Natural killer cell (primary cell): Measurements from ENCODE around the gene GADL1. TPM values are rescaled to one million over a fixed set of nuclear protein-coding genes. Genes with fewer than 3 reads are reported as not detected.

Source experiments
- ATAC-seq, 3 donors: fragments of 150-1000 bp in 2 of 3; fragments of 200-7000 bp in 1 of 3; cut with Tn5 transposase; 1 replicate in 1 of 3; 2 replicates in 2 of 3; pipeline ENCODE4 v1.10.0; 2021; ENCODE audit warnings: mild to moderate bottlenecking in 2 of 3, moderate library complexity in 2 of 3
- DNase-seq, 2 donors: peaks; one replicate each; pipeline versions ENCODE4 v3.0.0 to v3.0.0-alpha.2; 2013 to 2021; ENCODE audit warnings: mixed read lengths in 1 of 2
- H3K27ac ChIP-seq: one replicate; pipeline ENCODE4 v1.5.1; 2013; ENCODE audit warnings: mild to moderate bottlenecking, low read length
- H3K27me3 ChIP-seq: one replicate; pipeline ENCODE4 v1.6.1; 2013; ENCODE audit warnings: low read length; ENCODE audit not compliant: control insufficient read depth, insufficient read depth
- H3K36me3 ChIP-seq: one replicate; pipeline ENCODE4 v1.6.1; 2013; ENCODE audit warnings: low read length; ENCODE audit not compliant: control insufficient read depth, insufficient read depth
- H3K4me1 ChIP-seq: one replicate; pipeline ENCODE4 v1.6.1; 2013; ENCODE audit warnings: low read length; ENCODE audit not compliant: control insufficient read depth, insufficient read depth
- H3K4me3 ChIP-seq: one replicate; pipeline ENCODE4 v1.5.1; 2013; ENCODE audit warnings: low read length
- H3K9me3 ChIP-seq: one replicate; pipeline ENCODE4 v1.6.1; 2013; ENCODE audit warnings: low read length; ENCODE audit not compliant: control insufficient read depth, insufficient read depth
- H3K27ac Mint-ChIP-seq, 2 donors: one replicate each; pipeline ENCODE4 v1.8.0; 2022; ENCODE audit warnings: mild to moderate bottlenecking in 2 of 2, mixed read lengths in 2 of 2, moderate library complexity in 1 of 2
- H3K27me3 Mint-ChIP-seq, 2 donors: one replicate each; pipeline ENCODE4 v1.8.0; 2022; ENCODE audit warnings: low read depth in 2 of 2, mixed read lengths in 2 of 2
- H3K36me3 Mint-ChIP-seq: one replicate; pipeline ENCODE4 v1.8.0; 2022; ENCODE audit warnings: mixed read lengths
- H3K4me1 Mint-ChIP-seq, 2 donors: one replicate each; pipeline ENCODE4 v1.8.0; 2022; ENCODE audit warnings: mixed read lengths in 2 of 2
- H3K4me3 Mint-ChIP-seq: one replicate; pipeline ENCODE4 v1.8.0; 2022; ENCODE audit warnings: mild to moderate bottlenecking, moderate library complexity, mixed read lengths
- H3K9me3 Mint-ChIP-seq, 2 donors: one replicate each; pipeline ENCODE4 v1.8.0; 2022; ENCODE audit warnings: mixed read lengths in 2 of 2
- WGBS: methylation state at CpG from one replicate; pipeline ENCODE4 v1.1.7; 2013; ENCODE audit warnings: missing lambda C conversion rate; ENCODE audit not compliant: insufficient coverage; 5-methylcytosine and 5-hydroxymethylcytosine counted together
- intact Hi-C: fragments of 100-400 bp; cut with micrococcal nuclease; formaldehyde crosslinking; loops from one replicate; pipeline ENCODE4 v1.14.2; 2022
- total RNA-seq, 4 donors: library from RNA; stranded (reverse); fragments of 120-200 nt in 1 of 4; gene quantifications; one replicate each; pipeline versions ENCODE4 v1.2.3 to v1.2.4, GENCODE V29; 2013 to 2022
- TF ChIP-seq, protein P1 (sequence below): fragments of 200-600 bp; IDR thresholded peaks from one replicate; pipeline ENCODE4 v1.8.0; 2022; ENCODE audit warnings: antibody characterized with exemption

The GADL1 gene
- total RNA-seq, 3 donors from 2014 or later (not counting 1 experiment from before 2014, with no cell fraction given), result not detected

DNA sequence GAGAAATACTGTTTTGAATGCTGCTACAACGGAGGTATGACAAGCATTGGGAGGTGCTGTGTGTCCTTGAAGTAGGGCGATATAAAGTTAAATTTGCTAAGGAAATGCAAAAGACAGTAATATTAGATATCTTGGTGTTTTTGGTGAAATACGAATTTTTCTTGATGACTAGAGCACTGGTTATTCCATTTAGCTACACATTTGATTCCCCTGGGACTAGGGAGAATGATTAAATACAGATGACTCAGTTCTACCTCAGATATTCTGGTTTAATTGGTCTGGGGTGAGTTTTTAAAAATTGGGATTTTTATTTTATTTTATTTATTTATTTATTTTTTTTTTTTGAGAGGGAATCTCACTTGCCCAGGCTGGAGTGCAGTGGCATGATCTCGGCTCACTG is 18.7 kb upstream of the GADL1 start:
- H3K4me3 Mint-ChIP-seq, result no peak overlapping the region
- no peaks in the 10 kb centered on the region for H3K4me1 Mint-ChIP-seq
- no peaks in the 10 kb centered on the region for H3K27me3 ChIP-seq
- WGBS, result 86% methylated on average over 3 of the region's 4 CpGs
- H3K9me3 ChIP-seq, result no peaks in the 10 kb centered on the region
- H3K4me3 ChIP-seq, result no peak overlapping the region
- peaks cover 0 to 7% of the 10 kb centered on the region in 2 donors for H3K27me3 Mint-ChIP-seq
- no peak for DNase-seq
- H3K4me1 ChIP-seq, result no peaks in the 10 kb centered on the region
- no peak for ATAC-seq
- intact Hi-C loops, result no loop called here
- no peaks in the 10 kb centered on the region for H3K9me3 Mint-ChIP-seq
- no peak overlapping the region for H3K27ac Mint-ChIP-seq
- H3K36me3 ChIP-seq, result no peaks in the 10 kb centered on the region
- no peaks in the 10 kb centered on the region for H3K36me3 Mint-ChIP-seq
- no peak overlapping the region for H3K27ac ChIP-seq
- TF ChIP-seq, protein P1, sequence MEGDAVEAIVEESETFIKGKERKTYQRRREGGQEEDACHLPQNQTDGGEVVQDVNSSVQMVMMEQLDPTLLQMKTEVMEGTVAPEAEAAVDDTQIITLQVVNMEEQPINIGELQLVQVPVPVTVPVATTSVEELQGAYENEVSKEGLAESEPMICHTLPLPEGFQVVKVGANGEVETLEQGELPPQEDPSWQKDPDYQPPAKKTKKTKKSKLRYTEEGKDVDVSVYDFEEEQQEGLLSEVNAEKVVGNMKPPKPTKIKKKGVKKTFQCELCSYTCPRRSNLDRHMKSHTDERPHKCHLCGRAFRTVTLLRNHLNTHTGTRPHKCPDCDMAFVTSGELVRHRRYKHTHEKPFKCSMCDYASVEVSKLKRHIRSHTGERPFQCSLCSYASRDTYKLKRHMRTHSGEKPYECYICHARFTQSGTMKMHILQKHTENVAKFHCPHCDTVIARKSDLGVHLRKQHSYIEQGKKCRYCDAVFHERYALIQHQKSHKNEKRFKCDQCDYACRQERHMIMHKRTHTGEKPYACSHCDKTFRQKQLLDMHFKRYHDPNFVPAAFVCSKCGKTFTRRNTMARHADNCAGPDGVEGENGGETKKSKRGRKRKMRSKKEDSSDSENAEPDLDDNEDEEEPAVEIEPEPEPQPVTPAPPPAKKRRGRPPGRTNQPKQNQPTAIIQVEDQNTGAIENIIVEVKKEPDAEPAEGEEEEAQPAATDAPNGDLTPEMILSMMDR, result no peak

DNA sequence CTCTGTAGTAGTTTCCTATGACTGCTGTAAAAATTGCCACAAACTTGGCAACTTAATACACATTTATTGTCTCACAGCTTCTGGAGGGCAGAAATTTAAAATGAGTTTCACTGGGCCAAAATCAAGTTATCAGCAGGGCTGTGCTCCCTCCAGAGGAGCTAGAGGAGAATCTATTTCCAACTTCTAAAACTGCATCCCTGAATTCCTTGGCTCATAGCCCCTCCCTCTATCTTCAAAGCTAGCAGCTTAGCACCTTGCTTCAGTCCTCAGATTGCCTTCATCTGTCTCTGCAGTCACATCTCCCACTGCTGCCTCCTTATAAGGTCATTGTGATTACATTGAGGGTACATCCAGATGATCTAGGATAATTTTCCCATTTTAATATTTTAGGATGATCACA is 17.8 kb upstream of the GADL1 start:
- Histone ChIP-seq H3K36me3 (no peaks in the 10 kb centered on the region), H3K9me3 (no peaks in the 10 kb centered on the region), H3K4me3 (no peak overlapping the region), H3K27ac (no peak overlapping the region), H3K4me1 (no peaks in the 10 kb centered on the region), H3K27me3 (no peaks in the 10 kb centered on the region)
- no peak overlapping the region for H3K4me3 Mint-ChIP-seq
- DNase-seq (no peak), ATAC-seq (no peak)
- no peak overlapping the region for H3K27ac Mint-ChIP-seq
- no peaks in the 10 kb centered on the region for H3K36me3 Mint-ChIP-seq
- H3K27me3 Mint-ChIP-seq, result peaks cover 0 to 7% of the 10 kb centered on the region in 2 donors
- H3K4me1 Mint-ChIP-seq, result no peaks in the 10 kb centered on the region
- intact Hi-C loops, result no loop called here
- H3K9me3 Mint-ChIP-seq, result no peaks in the 10 kb centered on the region
- TF ChIP-seq, protein P1, result no peak

DNA sequence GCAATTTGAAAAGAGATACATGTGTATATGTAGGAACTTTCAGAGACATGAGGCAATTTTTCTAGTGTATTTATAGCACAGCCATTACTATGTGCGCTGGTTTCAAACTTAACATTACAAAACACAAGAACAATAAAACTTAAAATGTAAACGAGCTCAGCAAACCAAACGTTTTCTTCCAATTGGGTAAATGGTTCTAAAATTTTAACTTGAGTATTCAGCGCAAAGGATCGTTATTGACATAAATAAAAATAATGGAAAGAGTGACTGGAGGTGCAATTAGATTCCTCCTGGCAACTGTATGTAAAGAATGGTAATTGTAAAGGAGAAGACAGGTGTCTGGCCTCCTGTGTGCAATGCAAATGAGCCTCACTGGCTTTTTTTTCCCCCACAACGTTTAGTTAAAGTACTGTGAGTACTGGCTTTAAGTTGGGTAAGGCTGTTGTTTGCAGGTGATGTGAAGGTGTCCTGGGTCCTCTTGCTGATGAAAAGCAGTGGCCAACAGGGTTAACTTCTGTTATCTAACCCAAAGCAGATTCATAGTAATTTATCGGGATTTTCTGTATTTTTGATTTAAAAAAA is 14.1 kb upstream of the GADL1 start:
- Histone ChIP-seq H3K27me3 (no peaks in the 10 kb centered on the region), H3K36me3 (no peaks in the 10 kb centered on the region), H3K4me3 (no peak overlapping the region), H3K27ac (no peak overlapping the region), H3K9me3 (no peaks in the 10 kb centered on the region), H3K4me1 (no peaks in the 10 kb centered on the region)
- no peak overlapping the region for H3K4me3 Mint-ChIP-seq
- ATAC-seq (no peak), DNase-seq (no peak)
- H3K27ac Mint-ChIP-seq, result no peak overlapping the region
- 67% methylated on average over 5 of the region's 7 CpGs for WGBS
- peaks cover 0 to 7% of the 10 kb centered on the region in 2 donors for H3K27me3 Mint-ChIP-seq
- intact Hi-C loops, result no loop called here
- H3K4me1 Mint-ChIP-seq, result no peaks in the 10 kb centered on the region
- no peaks in the 10 kb centered on the region for H3K36me3 Mint-ChIP-seq
- TF ChIP-seq, protein P1, result no peak
- no peaks in the 10 kb centered on the region for H3K9me3 Mint-ChIP-seq

DNA sequence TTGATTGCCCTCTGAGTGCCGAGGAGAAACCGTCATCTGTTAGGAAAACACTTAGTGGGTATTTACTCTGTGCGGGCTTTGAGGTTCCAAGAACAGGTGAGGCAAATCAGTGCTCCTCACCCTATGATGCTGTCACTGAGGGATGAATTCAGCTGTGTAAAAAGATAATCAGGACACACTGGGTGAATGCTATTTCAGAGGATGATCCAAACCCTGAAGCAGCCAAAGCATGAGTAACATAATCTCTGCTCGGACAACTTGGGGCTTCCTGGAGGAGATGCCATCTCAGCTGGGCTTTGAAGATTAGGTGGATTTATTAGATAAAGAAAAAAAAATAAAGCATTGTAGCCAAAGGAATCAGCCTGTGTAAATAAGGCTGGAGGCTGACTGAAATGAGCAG is 10.5 kb upstream of the GADL1 start:
- no peaks in the 10 kb centered on the region for H3K4me1 Mint-ChIP-seq
- ATAC-seq, result no peak
- no peaks in the 10 kb centered on the region for H3K36me3 ChIP-seq
- TF ChIP-seq, protein P1, result no peak
- no peaks in the 10 kb centered on the region for H3K27me3 Mint-ChIP-seq
- H3K27ac Mint-ChIP-seq, result no peak overlapping the region
- H3K4me3 Mint-ChIP-seq, result no peak overlapping the region
- no peaks in the 10 kb centered on the region for H3K9me3 ChIP-seq
- no peaks in the 10 kb centered on the region for H3K4me1 ChIP-seq
- intact Hi-C loops, result no loop called here
- H3K9me3 Mint-ChIP-seq, result no peaks in the 10 kb centered on the region
- WGBS, result 86% methylated on average over 4 of the region's 4 CpGs
- no peak overlapping the region for H3K27ac ChIP-seq
- H3K4me3 ChIP-seq, result no peak overlapping the region
- H3K36me3 Mint-ChIP-seq, result no peaks in the 10 kb centered on the region
- H3K27me3 ChIP-seq, result no peaks in the 10 kb centered on the region
- no peak for DNase-seq
